GM23248 (cell line): ENCODE results near the gene TREX2. TPM values are rescaled to one million over a fixed set of nuclear protein-coding genes. Genes with fewer than 3 reads are reported as not detected.

Experiments used
- DNase-seq: peaks from one replicate; pipeline ENCODE4 v3.0.0-alpha.2; 2015
- H2AFZ ChIP-seq: fragments of 200-600 bp; sonication (generic); 2 replicates; pipeline ENCODE4 v1.6.1; 2016; ENCODE audit warnings: antibody characterized with exemption
- H3F3A ChIP-seq: fragments of 200-600 bp; sonication (generic); 2 replicates; pipeline ENCODE4 v1.6.1; 2016; ENCODE audit warnings: mild to moderate bottlenecking, antibody characterized with exemption, mixed run types; ENCODE audit not compliant: insufficient read depth
- H3K27ac ChIP-seq: fragments of 200-600 bp; sonication (generic); 2 replicates; pipeline ENCODE4 v1.5.1; 2016; ENCODE audit warnings: mild to moderate bottlenecking
- H3K27me3 ChIP-seq: fragments of 200-600 bp; sonication (generic); replicated peaks from 2 replicates; pipeline ENCODE4 v1.6.1; 2016; ENCODE audit warnings: mild to moderate bottlenecking; ENCODE audit not compliant: insufficient read depth
- H3K36me3 ChIP-seq: fragments of 200-600 bp; sonication (generic); 2 replicates; pipeline ENCODE4 v1.6.1; 2016; ENCODE audit warnings: low read depth, mild to moderate bottlenecking
- H3K4me1 ChIP-seq: fragments of 200-600 bp; sonication (generic); 2 replicates; pipeline ENCODE4 v1.6.1; 2016; ENCODE audit warnings: mild to moderate bottlenecking; ENCODE audit not compliant: insufficient read depth
- H3K4me2 ChIP-seq: fragments of 200-600 bp; sonication (generic); one replicate; pipeline ENCODE4 v1.6.1; 2016; ENCODE audit warnings: mild to moderate bottlenecking; ENCODE audit not compliant: unreplicated experiment
- H3K4me3 ChIP-seq: fragments of 200-600 bp; sonication (generic); 2 replicates; pipeline ENCODE4 v1.5.1; 2016; ENCODE audit warnings: mild to moderate bottlenecking
- H3K79me2 ChIP-seq: fragments of 200-600 bp; sonication (generic); 2 replicates; pipeline ENCODE4 v1.6.1; 2016; ENCODE audit warnings: mild to moderate bottlenecking; ENCODE audit not compliant: insufficient read depth
- H3K9ac ChIP-seq: fragments of 200-600 bp; sonication (generic); 2 replicates; pipeline ENCODE4 v1.6.1; 2016; ENCODE audit warnings: mild to moderate bottlenecking
- H3K9me2 ChIP-seq: fragments of 200-600 bp; sonication (generic); 2 replicates; pipeline ENCODE4 v1.6.1; 2016; ENCODE audit warnings: mixed run types, mild to moderate bottlenecking, moderate library complexity; ENCODE audit not compliant: insufficient read depth
- H3K9me3 ChIP-seq: fragments of 200-600 bp; sonication (generic); one replicate; pipeline ENCODE4 v1.6.1; 2017; ENCODE audit warnings: low read depth
- H4K20me1 ChIP-seq: fragments of 200-600 bp; sonication (generic); 2 replicates; pipeline ENCODE4 v1.6.0; 2016; ENCODE audit not compliant: insufficient read depth
- EZH2 ChIP-seq: fragments of 200-600 bp; sonication (generic); IDR thresholded peaks from 2 replicates; pipeline ENCODE4 v1.6.1; 2018; ENCODE audit warnings: antibody characterized with exemption, mild to moderate bottlenecking; ENCODE audit not compliant: insufficient read depth, poor library complexity, severe bottlenecking
- EZH2phosphoT487 ChIP-seq: fragments of 200-600 bp; sonication (generic); IDR thresholded peaks from 2 replicates; pipeline ENCODE4 v1.6.1; 2018; ENCODE audit warnings: antibody characterized with exemption, moderate library complexity, mild to moderate bottlenecking, low read depth; ENCODE audit not compliant: insufficient read depth
- WGBS, 2 experiments: methylation state at CpG; one replicate each; pipeline ENCODE4 v1.1.6; 2015 to 2017; ENCODE audit warnings: low lambda C conversion rate in 2 of 2, low coverage in 1 of 2; ENCODE audit errors: missing lambda C conversion rate in 2 of 2; 5-methylcytosine and 5-hydroxymethylcytosine counted together
- in situ Hi-C: fragments of 300-500 bp; cut with MboI; formaldehyde crosslinking; loops from 2 replicates; pipeline ENCODE4 v1.15.0; 2020
- polyA plus RNA-seq: library from polyadenylated mRNA; unstranded; fragments of >200 nt; fragmentation: Nextera tagmentation; extraction: Ambion mirVana; gene quantifications from 2 replicates; pipeline ENCODE4 v1.2.1, GENCODE V29; 2016
- total RNA-seq: library from RNA; depleted of rRNA; stranded (reverse); fragments of >200 nt; shearing (Covaris generic); gene quantifications from 2 replicates; pipeline ENCODE4 v1.2.3, GENCODE V29; 2014

Gene TREX2
- total and polyA plus RNA-seq, 2 experiments from 2014 or later, result 0.24 to 0.76 TPM

- no peaks in the 10 kb centered on the region for H3K9me2 ChIP-seq
- H3K4me1 ChIP-seq, result no peaks in the 10 kb centered on the region
- WGBS, 2 experiments, result 80% methylated on average over 14 to 17 of the region's 19 CpGs
- H3K79me2 ChIP-seq, result no peaks in the 10 kb centered on the region
- H3K4me2 ChIP-seq, result no peak overlapping the region
- no peak overlapping the region for H3K9ac ChIP-seq
- H3K9me3 ChIP-seq, result no peaks in the 10 kb centered on the region
- H3K36me3 ChIP-seq, result no peaks in the 10 kb centered on the region
- TF ChIP-seq EZH2phosphoT487, result no peak
- TF ChIP-seq EZH2, result no peak
- no peaks in the 10 kb centered on the region for H4K20me1 ChIP-seq
- no peak for DNase-seq
- no peaks in the 10 kb centered on the region for H3F3A ChIP-seq
- no peaks in the 10 kb centered on the region for H3K27me3 ChIP-seq
- no peak overlapping the region for H2AFZ ChIP-seq
- in situ Hi-C loops, result no loop called here
- no peak overlapping the region for H3K4me3 ChIP-seq
- no peak overlapping the region for H3K27ac ChIP-seq
These were observed 20.0 kb upstream of the TREX2 start for GRCh38 chrX:153465691-153466380.

GRCh38 chrX:153464116-153464515 lies 18.3 kb upstream of the TREX2 start:
- Histone ChIP-seq H3K4me1 (peaks cover 7% of the 10 kb centered on the region), H3K4me3 (no peak overlapping the region), H3K36me3 (no peaks in the 10 kb centered on the region), H2AFZ (no peak overlapping the region), H3K9ac (no peak overlapping the region), H3K79me2 (no peaks in the 10 kb centered on the region), H3K9me3 (no peaks in the 10 kb centered on the region), H3F3A (no peaks in the 10 kb centered on the region), H3K9me2 (no peaks in the 10 kb centered on the region), H3K27me3 (no peaks in the 10 kb centered on the region), H4K20me1 (no peaks in the 10 kb centered on the region), H3K4me2 (no peak overlapping the region), H3K27ac (no peak overlapping the region)
- WGBS, 2 experiments, result 85 to 100% methylated on average over 4 of the region's 5 CpGs
- TF ChIP-seq EZH2, result no peak
- no peak for TF ChIP-seq EZH2phosphoT487
- DNase-seq, result no peak
- in situ Hi-C loops, result no loop called here

GRCh38 chrX:153463556-153463955 lies 17.7 kb upstream of the TREX2 start:
- Histone ChIP-seq H3K27me3 (no peaks in the 10 kb centered on the region), H3K9ac (no peak overlapping the region), H2AFZ (no peak overlapping the region), H3K79me2 (no peaks in the 10 kb centered on the region), H3K4me1 (peaks cover 7% of the 10 kb centered on the region), H3F3A (no peaks in the 10 kb centered on the region), H4K20me1 (no peaks in the 10 kb centered on the region), H3K9me3 (no peaks in the 10 kb centered on the region), H3K36me3 (no peaks in the 10 kb centered on the region), H3K4me2 (no peak overlapping the region), H3K27ac (no peak overlapping the region), H3K9me2 (no peaks in the 10 kb centered on the region), H3K4me3 (no peak overlapping the region)
- 85 to 100% methylated on average over 5 to 7 of the region's 12 CpGs for WGBS, 2 experiments
- DNase-seq, result no peak
- TF ChIP-seq EZH2phosphoT487, result no peak
- no peak for TF ChIP-seq EZH2
- in situ Hi-C loops, result no loop called here

GRCh38 chrX:153463031-153463430 lies 17.2 kb upstream of the TREX2 start:
- no peak overlapping the region for H3K27ac ChIP-seq
- TF ChIP-seq EZH2phosphoT487 (no peak), EZH2 (no peak)
- no peaks in the 10 kb centered on the region for H3K9me3 ChIP-seq
- in situ Hi-C loops, result no loop called here
- H4K20me1 ChIP-seq, result no peaks in the 10 kb centered on the region
- no peak overlapping the region for H3K4me3 ChIP-seq
- H2AFZ ChIP-seq, result no peak overlapping the region
- no peak overlapping the region for H3K4me2 ChIP-seq
- no peaks in the 10 kb centered on the region for H3K79me2 ChIP-seq
- DNase-seq, result no peak
- H3K36me3 ChIP-seq, result no peaks in the 10 kb centered on the region
- no peak overlapping the region for H3K9ac ChIP-seq
- WGBS, 2 experiments, result 77 to 88% methylated on average over 6 of the region's 6 CpGs
- no peaks in the 10 kb centered on the region for H3F3A ChIP-seq
- peaks cover 7% of the 10 kb centered on the region for H3K4me1 ChIP-seq
- no peaks in the 10 kb centered on the region for H3K27me3 ChIP-seq
- H3K9me2 ChIP-seq, result no peaks in the 10 kb centered on the region
